ENCODE measurements around the gene ZBTB8OS.

GRCh38 chr1:32666901-32667566 is 16.7 kb upstream of the ZBTB8OS start:
- no peak for TF ChIP-seq CTCF (IDR thresholded peaks at IDR 0.05)
- no peak for TF ChIP-seq POLR2A (IDR thresholded peaks at IDR 0.05)

Data from lower leg skin (tissue), 3 donors.